Peyer's patch (tissue), 4 donors: ENCODE data around the gene CMTM8.

Experiments used
- POLR2A ChIP-seq, 2 donors: fragments of 450-650 bp; IDR thresholded peaks; one replicate each; pipeline ENCODE4 v1.5.1; 2017; ENCODE audit warnings: antibody characterized with exemption in 2 of 2, mild to moderate bottlenecking in 2 of 2, moderate library complexity in 2 of 2
- TF ChIP-seq, protein P1 (sequence below), 6 experiments: fragments of 450-650 bp in 4 of 6; fragments of 200-600 bp in 2 of 6; sonication (generic) in 1 of 6; IDR thresholded peaks; one replicate each; pipeline ENCODE4 v1.5.1; 2017 to 2019; ENCODE audit warnings: antibody characterized with exemption in 6 of 6, mild to moderate bottlenecking in 3 of 6, moderate library complexity in 1 of 6

DNA sequence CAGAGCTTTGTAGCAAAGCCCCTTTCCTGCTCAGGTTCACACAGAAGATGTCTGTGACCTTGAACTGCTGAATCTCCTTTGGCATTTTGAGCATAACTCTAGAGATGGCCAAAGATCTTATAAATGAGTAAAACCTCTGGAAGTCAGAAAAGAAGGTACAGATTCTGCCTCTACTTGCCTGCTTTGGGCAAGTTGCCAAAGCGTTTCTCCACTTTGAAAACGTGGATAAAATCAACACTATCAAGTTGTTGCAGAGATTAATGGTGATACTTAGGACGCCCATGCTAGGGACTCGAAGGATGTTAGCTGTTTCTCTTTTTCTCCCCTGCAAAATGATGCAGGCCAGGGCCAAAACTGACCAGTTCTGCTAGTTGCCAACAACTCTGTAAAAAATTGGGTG is 85.1 kb downstream of the CMTM8 start:
- TF ChIP-seq, protein P1, sequence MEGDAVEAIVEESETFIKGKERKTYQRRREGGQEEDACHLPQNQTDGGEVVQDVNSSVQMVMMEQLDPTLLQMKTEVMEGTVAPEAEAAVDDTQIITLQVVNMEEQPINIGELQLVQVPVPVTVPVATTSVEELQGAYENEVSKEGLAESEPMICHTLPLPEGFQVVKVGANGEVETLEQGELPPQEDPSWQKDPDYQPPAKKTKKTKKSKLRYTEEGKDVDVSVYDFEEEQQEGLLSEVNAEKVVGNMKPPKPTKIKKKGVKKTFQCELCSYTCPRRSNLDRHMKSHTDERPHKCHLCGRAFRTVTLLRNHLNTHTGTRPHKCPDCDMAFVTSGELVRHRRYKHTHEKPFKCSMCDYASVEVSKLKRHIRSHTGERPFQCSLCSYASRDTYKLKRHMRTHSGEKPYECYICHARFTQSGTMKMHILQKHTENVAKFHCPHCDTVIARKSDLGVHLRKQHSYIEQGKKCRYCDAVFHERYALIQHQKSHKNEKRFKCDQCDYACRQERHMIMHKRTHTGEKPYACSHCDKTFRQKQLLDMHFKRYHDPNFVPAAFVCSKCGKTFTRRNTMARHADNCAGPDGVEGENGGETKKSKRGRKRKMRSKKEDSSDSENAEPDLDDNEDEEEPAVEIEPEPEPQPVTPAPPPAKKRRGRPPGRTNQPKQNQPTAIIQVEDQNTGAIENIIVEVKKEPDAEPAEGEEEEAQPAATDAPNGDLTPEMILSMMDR (IDR thresholded peaks at IDR 0.05) = no peak
- TF ChIP-seq POLR2A (IDR thresholded peaks at IDR 0.05) = no peak
